GM19328 (cell line): Measurements from ENCODE around the gene RFPL4A.
"Not testable (repeated sequence)": the region's sequence is repeated elsewhere in the genome, so short reads cannot be mapped to it uniquely, and the experiment has no call there.

Source experiments
- ATAC-seq: cut with Tn5 transposase; IDR thresholded peaks from one replicate; pipeline ENCODE4 v1.9.1; 2021; ENCODE audit warnings: mild to moderate bottlenecking, moderate library complexity; ENCODE audit not compliant: unreplicated experiment

The RFPL4A gene

DNA sequence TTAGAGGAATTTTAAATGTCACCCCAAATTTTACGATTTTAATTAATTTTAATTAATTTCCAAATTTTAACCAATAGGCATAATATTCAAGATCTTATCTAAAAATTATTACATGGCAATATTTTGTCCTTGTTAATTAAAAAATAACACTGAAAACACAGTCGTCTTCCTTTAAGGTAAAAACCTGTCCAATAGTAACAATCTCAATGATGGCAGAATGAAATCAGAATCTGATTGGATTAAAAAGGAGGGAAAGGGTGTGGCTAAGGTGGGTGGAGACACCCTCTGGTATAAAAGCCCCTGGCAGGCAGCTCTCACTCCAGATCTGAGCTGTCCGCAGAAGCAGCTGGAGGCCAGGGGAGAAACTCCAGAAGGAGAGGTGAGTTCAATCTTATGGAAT, at the start of gene RFPL4A:
RFPL4A (plus strand) TSS at position 301 of the 400 bp plus-strand sequence. CDS start 2,704 bp downstream, outside the sequence.
- not testable (repeated sequence) for ATAC-seq

DNA sequence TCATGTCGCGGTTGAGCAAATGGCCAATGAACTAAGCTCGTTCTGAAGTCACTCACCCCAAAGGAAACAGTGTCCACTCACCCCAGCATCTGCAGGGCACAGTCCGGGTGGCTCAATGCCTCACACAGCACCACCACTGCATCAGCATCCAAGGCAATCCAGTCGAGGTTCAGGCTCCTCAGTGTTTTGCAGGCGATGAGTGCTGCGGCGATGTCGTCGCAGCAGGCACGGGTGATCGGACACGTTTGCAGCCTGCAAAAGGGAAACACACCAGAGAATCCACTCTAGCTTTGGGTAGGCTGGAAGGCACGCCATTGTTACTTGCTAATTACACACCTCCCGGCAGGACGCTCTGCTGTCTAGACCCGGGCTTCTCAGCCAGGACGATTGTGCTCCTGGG, 47.2 kb upstream of the RFPL4A start:
- no peak for ATAC-seq

DNA sequence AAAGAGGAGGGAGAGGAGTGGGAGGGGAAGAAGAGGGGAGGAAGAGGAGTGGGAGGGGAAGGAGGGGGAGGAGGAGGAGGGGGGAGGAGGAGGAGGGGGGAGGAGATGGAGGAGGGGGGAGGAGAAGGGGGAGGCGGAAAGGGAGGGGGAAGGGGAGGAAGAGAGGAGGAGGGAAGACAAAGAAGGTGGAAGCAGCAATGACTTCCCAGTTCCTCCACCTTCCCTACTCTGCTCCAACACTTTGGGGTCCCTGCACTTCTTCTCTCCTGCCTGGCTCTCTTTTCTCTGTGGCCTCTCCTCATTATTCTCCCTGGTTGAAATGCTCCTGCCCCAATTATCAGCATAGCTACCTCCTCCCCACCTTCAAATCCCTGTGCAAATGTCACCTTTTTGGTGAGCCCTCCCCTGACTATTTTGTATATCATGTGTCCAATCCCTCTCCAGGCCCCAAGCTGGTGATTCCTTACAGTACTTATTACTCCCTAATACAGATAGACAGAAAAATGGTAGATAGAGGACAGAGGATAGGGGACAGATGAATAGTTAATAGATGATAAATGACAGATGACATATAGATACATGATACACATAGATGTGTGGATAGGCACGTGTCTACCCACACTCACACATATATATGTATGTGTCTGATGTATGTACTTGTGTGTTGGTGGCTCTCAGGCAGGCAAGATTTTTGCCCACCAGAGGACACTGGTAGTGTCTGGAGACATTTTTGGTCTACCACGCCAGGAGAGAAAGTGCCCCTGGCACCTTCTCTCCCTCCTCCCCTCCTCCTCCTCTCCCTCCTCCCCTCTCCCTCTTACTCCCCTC, 45.9 kb upstream of the RFPL4A start:
- ATAC-seq, result no peak

DNA sequence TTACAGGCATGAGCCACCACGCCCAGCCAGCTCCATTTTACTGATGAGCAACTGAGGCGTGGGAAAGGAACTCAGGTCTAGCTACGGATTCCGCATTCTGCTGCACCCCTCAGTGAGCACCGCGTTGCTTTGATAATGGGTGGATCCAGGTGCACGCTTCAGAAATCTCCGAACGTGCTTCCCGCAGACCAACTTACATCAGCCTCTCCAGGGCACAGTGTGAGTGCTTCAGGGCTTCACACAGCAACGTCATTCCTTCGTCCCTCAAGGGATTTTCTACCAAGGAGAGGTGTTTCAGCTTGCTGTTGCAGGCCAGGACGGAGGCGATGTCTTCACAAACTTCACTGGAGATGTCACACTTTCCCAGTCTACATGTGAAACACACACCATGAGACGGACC, 42.4 kb upstream of the RFPL4A start:
- no peak for ATAC-seq

DNA sequence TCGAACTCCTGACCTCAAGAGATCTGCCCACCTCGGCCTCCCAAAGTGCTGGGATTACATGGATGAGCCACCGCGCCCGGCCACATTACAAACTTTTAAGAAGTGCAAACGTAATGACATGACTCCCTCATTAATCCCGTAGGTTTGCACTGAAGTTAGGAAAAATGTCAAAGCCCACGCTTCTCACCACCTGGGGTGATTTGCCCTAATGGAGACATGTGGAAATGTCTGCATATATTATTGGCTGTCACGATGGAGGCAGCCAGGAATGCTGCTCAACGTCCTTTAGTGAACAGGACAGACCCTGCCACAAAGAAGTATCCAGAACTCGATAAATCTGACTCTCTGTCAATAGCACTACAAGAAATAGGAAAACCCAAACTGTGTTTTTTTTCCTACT, 41.6 kb upstream of the RFPL4A start:
- ATAC-seq, result no peak

DNA sequence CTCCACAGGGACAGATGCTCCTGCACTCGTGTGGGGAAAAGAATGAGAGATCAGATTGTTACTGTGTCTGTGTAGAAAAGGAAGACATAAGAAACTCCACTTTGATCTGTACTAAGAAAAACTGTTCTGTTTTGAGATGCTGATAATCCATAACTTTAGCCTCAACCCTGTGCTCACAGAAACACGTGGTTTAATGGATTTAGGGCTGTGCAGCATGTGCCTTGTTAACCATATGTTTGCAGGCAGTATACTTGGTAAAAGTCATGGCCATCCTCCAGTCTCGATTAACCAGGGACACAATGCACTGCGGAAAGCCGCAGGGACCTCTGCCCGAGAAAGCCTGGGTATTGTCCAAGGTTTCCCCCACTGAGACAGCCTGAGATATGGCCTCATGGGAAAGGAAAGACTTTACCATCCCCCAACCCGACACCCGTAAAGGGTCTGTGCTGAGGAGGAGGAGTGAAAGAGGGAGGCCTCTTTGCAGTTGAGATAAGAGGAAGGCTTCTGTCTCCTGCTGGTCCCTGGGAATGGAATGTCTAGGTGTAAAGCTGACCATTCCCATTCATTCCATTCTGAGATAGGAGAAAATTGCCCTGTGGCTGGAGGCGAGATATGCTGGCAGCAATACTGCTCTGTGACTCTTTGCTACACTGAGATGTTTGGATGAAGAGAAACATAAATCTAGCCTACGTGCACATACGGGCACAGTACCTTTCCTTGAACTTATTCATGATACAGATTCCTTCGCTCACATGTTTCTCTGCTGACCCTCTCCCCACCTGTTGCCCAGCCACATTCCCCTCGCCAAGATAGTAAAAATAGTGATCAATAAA, 40.8 kb upstream of the RFPL4A start:
- not testable (repeated sequence) for ATAC-seq

DNA sequence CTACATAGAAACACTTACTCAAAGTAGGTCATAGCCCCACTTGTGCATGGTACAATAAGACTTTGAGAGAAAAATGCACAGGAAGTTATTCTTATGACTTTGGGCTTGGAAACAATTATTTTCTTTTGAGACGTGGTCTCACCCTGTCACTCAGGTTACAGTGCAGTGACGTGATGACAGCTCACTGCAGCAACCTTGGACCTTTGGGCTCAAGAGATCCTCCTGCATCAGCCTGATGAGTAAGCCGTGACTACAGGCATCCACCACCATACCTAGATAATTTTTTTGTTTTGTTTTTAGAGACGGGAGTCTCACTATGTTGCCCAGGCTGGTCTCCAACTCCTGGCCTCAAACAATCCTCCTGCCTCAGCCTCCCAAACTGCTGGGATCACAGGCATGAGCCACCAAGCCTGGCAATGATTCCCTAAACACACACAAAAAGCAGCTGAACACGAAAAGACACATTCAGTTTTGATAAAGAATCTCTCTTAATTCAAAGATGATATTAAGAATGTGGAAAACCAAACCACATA, 38.6 kb upstream of the RFPL4A start:
- no peak for ATAC-seq

DNA sequence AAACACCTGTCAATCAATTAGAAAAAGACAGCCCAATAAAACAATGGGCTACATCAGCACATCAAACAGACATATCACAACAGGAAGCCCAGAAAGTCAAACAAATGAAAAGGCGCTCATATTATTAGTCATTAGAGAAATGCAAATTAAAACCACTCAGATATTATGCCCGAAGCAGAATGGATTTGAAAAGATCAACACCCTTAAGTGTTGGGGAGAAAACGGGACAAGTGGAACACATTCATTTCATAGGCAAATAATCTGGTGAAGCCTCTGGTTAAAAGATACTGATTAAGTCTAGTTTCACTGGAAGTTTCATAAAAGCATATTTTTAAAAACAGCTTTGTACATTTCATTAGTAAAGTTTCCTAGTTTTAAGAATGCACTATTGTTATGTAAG, 38.1 kb upstream of the RFPL4A start:
- no peak for ATAC-seq

DNA sequence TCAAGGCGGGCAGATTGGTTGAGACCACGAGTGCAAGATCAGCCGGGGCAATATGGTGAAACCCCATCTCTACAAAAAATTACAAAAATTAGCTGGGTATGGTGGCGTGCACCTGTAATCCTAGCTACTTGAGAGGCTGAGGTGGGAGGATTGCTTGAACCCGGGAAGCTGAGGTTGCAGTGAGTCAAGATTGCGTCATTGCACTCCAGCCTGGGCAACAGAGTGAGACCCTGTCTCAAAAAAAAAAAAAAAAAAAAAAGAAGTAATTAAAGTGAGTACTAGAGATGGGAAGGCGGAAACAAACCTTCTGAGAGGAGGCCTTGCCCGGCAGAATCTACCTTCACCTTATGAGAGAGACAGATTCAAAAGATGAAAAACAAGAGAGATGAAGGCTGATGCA, 35.4 kb upstream of the RFPL4A start:
- ATAC-seq, result no peak

DNA sequence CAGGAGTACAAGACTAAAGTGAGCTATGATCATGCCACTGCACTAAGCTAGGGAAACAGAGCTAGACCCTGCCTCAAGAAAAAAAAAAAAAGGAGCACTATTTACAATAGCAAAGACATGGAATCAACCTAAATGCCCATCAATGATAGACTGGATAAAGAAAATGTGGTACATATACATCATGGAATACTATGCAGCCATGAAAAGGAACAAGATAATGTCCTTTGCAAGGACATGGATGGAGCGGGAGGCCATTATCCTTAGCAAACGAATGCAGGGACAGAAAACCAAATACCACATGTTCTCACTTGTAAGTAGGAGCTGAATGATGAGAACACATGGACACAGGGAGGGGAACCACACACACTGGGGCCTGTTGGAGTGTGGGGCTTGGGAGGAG, 28.5 kb upstream of the RFPL4A start:
- ATAC-seq, result not testable (repeated sequence)

DNA sequence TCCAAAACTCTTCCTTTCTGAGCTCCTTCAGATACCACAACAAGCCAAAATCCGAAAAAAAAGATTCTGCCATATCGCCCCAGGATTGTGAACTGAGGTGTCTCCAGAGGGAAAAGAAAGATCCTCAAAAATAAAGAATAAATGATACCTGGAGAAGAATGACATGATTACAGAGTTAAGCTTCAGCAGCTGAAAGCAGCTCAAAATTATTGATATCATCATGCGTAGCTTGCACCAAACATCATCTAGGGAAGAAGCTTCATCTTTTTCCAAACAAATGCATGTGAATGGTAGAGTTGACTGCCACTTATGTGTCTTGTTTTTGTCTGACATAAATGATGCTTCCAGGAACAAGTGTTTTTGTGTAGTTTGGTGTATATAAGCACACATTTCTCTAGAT, 20.6 kb upstream of the RFPL4A start, which contains the start of gene NLRP9:
NLRP9 (minus strand) TSS at position 101 of the 400 bp plus-strand sequence; CDS start at position 73, 28 bp downstream.
- no peak for ATAC-seq

DNA sequence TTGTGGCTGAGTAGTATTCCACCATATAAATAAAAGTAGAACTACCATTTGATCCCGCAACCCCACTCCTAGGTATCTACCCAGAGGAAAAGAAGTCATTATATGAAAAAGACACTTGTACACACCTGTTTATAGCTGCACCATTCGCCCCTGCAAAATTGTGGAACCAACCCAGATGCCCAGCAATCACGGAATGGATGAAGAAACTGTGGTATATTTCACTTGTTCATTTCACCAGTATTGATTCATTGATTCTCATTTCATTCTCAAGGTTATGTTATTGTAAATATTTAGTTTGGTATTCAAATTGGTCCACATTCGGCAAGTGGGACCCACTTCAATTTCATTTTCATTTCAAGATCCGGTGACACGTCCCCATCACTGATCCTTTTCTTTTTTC, 8.2 kb upstream of the RFPL4A start:
- no peak for ATAC-seq

DNA sequence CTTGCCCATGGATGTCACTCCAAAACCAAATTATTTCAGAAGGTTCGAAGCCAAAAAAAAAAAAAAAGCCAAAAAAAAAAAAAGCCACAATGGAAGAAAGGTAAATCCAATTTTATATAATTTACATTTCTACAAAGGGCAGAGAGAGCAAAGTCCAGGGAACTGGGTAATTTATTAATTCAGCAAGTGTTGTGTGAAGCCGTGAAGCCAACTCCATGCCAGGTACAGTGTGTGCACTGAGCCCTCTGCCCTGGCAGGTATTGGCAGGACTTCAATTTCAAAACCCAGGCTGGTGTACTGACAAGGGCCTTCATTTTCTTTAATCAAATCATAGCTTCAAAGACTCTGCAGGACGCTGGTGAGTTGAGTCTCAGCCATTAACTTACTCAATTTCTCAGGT, 5.5 kb upstream of the RFPL4A start:
- ATAC-seq, result no peak

DNA sequence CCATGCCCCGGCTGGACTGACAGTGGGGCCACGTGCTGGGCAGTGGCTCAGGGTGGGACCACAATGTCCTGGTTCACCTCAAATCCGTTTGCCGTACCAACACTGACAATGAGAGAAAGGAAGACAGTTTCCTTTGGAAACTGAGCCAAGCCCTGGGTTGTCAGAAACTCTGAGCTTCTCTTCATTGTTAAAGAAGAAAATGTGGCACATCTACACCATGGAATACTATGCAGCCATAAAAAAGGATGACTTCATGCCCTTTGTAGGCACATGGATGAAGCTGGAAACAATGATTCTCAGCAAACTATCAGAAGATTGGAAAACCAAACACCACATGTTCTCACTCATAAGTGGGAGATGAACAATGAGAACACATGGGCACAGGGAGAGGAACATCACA, 2.1 kb upstream of the RFPL4A start:
- not testable (repeated sequence) for ATAC-seq

DNA sequence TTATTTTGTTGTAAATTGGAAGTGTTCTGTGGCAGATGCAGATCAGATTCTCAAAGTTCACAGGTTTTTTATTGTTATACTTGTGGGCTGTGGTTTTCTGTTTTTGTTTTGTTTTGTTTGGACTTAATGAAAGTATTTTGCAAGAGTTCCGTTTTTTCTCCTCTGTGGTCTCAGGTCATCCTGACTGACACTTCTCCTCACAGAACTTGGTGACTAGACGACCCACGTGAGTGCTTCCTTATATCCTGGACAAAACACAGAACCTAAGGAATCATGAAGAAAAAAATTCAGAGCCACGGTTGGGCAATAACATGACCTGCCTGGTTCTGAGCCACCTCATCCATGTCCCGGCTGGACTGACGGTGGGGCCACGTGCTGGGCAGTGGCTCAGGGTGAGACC, 7.6 kb downstream of the RFPL4A start:
- ATAC-seq, result no peak

DNA sequence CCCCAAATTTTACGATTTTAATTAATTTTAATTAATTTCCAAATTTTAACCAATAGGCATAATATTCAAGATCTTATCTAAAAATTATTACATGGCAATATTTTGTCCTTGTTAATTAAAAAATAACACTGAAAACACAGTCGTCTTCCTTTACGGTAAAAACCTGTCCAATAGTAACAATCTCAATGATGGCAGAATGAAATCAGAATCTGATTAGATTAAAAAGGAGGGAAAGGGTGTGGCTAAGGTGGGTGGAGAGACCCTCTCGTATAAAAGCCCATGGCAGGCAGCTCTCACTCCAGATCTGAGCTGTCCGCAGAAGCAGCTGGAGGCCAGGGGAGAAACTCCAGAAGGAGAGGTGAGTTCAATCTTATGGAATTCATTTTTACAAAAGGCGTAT, 9.9 kb downstream of the RFPL4A start, which contains the start of gene RFPL4AL1:
RFPL4AL1 (plus strand) TSS at position 301 of the 400 bp plus-strand sequence. CDS start 2,687 bp downstream, outside the sequence.
- not testable (repeated sequence) for ATAC-seq

DNA sequence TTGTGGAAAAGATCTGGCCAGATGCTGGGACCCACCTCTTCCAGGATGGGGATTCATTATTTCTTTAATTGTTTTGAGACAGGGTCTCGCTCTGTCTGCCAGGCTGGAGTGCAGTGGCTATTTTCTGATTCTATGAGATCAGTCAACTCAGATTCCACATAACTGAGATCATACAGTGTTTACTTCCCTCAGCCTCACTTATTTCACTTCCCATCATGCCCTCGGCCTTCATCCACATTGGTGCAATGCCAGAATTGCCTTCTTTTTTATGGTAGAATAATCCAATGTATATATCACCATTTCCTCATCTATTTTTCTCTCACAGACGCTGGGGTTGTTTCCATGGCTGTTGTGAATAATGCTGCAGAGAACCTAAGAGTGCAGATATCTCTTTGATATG, 10.7 kb downstream of the RFPL4A start:
- ATAC-seq, result not testable (repeated sequence)

DNA sequence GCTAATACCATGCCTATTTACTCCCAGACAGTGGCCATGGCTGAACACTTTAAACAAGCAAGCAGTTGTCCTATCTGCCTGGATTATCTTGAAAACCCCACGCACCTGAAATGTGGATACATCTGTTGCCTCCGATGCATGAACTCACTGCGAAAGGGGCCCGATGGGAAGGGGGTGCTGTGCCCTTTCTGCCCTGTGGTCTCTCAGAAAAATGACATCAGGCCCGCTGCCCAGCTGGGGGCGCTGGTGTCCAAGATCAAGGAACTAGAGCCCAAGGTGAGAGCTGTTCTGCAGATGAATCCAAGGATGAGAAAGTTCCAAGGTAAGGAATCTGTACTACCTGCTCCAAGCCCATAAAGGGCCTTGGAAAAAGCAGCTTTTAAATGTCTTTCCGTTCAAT, 18.6 kb downstream of the RFPL4A start:
- ATAC-seq, result no peak

DNA sequence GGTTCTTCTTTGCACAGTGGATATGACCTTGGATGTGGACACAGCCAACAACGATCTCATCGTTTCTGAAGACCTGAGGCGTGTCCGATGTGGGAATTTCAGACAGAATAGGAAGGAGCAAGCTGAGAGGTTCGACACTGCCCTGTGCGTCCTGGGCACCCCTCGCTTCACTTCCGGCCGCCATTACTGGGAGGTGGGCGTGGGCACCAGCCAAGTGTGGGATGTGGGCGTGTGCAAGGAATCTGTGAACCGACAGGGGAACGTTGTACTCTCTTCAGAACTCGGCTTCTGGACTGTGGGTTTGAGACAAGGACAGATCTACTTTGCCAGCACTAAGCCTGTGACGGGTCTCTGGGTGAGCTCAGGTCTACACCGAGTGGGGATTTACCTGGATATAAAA, 19.4 kb downstream of the RFPL4A start:
- no peak for ATAC-seq

DNA sequence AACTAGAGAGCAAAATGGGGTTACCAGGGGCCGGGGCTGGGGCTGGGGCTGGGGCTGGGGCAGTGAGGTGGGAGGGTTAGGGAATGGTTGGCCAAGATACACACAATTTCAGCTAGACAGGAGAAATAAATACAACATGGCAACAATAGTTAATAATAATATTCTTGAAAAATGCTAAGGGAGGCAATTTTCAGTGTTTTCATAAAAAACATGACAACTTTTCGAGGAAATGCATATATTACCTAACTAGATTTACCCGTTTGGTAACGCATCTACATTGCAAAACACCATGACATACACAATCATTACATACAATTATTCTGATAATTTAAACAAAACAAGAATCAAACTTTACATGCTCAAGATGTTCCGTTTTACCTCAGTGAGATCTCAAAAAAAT, 22.2 kb downstream of the RFPL4A start:
- no peak for ATAC-seq

DNA sequence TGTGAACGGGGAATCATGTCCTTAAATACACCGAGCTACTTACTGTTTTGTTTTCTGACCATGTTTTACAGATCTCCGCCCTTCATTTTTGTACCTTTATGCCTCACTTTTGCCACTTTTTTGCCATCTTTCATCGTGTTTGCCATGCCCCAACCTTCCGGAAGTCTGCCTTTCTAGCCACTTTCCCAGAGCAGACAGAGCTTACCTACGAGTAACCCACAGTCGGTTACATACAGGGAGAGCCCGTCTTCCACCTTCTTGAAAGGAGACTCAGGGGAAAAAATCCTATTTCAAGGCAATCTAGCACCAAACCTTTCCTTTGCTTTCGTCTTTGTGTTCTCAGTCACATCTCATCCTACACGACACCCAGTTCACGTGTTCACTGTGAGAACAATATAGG, 36.1 kb downstream of the RFPL4A start:
- no peak for ATAC-seq
